Hematopoietic multipotent progenitor cell treated with erythropoietin and hydrocortisone succinate and interleukin-3 and kit ligand, for 8 days (in vitro differentiated cells): Measurements from ENCODE around the gene CHMP1B.
"Not testable (repeated sequence)": the region's sequence is repeated elsewhere in the genome, so short reads cannot be mapped to it uniquely, and the experiment has no call there.

Source experiments
- DNase-seq: peaks from one replicate; pipeline ENCODE4 v3.0.0-alpha.2; 2015

CHMP1B gene

GRCh38 chr18:11842562-11842961, 8.7 kb upstream of the CHMP1B start:
- no peak for DNase-seq

GRCh38 chr18:11844436-11844835, 6.8 kb upstream of the CHMP1B start:
- DNase-seq = no peak

- no peak for DNase-seq
Observed at GRCh38 chr18:11845654-11846053, 5.6 kb upstream of the CHMP1B start.

- DNase-seq = no peak
Observed at GRCh38 chr18:11847811-11848210, 3.4 kb upstream of the CHMP1B start.

GRCh38 chr18:11849279-11849678, 1.9 kb upstream of the CHMP1B start:
- DNase-seq = no peak

GRCh38 chr18:11849841-11850634, 1.2 kb upstream of the CHMP1B start:
- DNase-seq = peak; percentile 63

GRCh38 chr18:11850821-11851145, 430 bp upstream of the CHMP1B start:
- DNase-seq = no peak

- peak; percentile 55 for DNase-seq
Observed at GRCh38 chr18:11851806-11852337, 659 bp downstream of the CHMP1B start.

- not testable (repeated sequence) for DNase-seq
Observed at GRCh38 chr18:11854554-11854953, 3.3 kb downstream of the CHMP1B start.

- no peak for DNase-seq
Observed at GRCh38 chr18:11857177-11857887, 6.1 kb downstream of the CHMP1B start.

- no peak for DNase-seq
Observed at GRCh38 chr18:11859282-11859830, 8.1 kb downstream of the CHMP1B start.

- peak; percentile 23 for DNase-seq
Observed at GRCh38 chr18:11859903-11860407, 8.7 kb downstream of the CHMP1B start.

GRCh38 chr18:11860594-11861450, 9.6 kb downstream of the CHMP1B start:
- no peak for DNase-seq

- DNase-seq = no peak
Observed at GRCh38 chr18:11861583-11862288, 10.5 kb downstream of the CHMP1B start.

GRCh38 chr18:11862468-11863137, 11.4 kb downstream of the CHMP1B start:
- no peak for DNase-seq

GRCh38 chr18:11864471-11864870, 13.3 kb downstream of the CHMP1B start:
- no peak for DNase-seq

GRCh38 chr18:11865071-11865470, 13.9 kb downstream of the CHMP1B start:
- no peak for DNase-seq

GRCh38 chr18:11866329-11866728, 15.1 kb downstream of the CHMP1B start:
- DNase-seq = no peak

- no peak for DNase-seq
Observed at GRCh38 chr18:11866764-11867163, 15.6 kb downstream of the CHMP1B start.

GRCh38 chr18:11868230-11868629, 17.0 kb downstream of the CHMP1B start:
- peak; percentile 22 for DNase-seq

GRCh38 chr18:11871501-11871900, 20.3 kb downstream of the CHMP1B start:
- no peak for DNase-seq
